WTC11 (cell line): ENCODE data around the gene TPGS2. TPM values are rescaled to one million over a fixed set of nuclear protein-coding genes. Genes with fewer than 3 reads are reported as not detected.

Experiments used
- ATAC-seq: fragments of 200-7000 bp; cut with Tn5 transposase; 2 replicates; pipeline ENCODE4 v1.10.0; 2021; ENCODE audit warnings: mild to moderate bottlenecking, moderate library complexity
- CTCF ChIA-PET: fragments of 300-600 bp; sonication (Branson Sonifier 250); formaldehyde crosslinking; loops from one replicate; lab custom pipeline; 2021; ENCODE audit warnings: antibody characterized with exemption; lab: Charles Lee
- POLR2A ChIA-PET: fragments of 350-600 bp; sonication (Branson Sonifier 250); formaldehyde crosslinking; loops from one replicate; lab custom pipeline; 2021; ENCODE audit warnings: antibody characterized with exemption; lab: Charles Lee
- DNase-seq: peaks from one replicate; pipeline ENCODE4 v3.0.0; 2021; ENCODE audit warnings: low spot score
- H3K27ac Mint-ChIP-seq: 2 replicates; pipeline ENCODE4 v1.8.0; 2021; ENCODE audit warnings: mixed read lengths
- H3K27me3 Mint-ChIP-seq: 2 replicates; pipeline ENCODE4 v1.8.0; 2021; ENCODE audit warnings: low read depth, mild to moderate bottlenecking, moderate library complexity, mixed read lengths
- H3K36me3 Mint-ChIP-seq: 2 replicates; pipeline ENCODE4 v1.8.0; 2021; ENCODE audit warnings: mixed read lengths
- H3K4me1 Mint-ChIP-seq: 2 replicates; pipeline ENCODE4 v1.8.0; 2022; ENCODE audit warnings: mixed read lengths
- H3K4me3 Mint-ChIP-seq: 2 replicates; pipeline ENCODE4 v1.8.0; 2021; ENCODE audit warnings: mild to moderate bottlenecking, moderate library complexity, mixed read lengths
- H3K9me3 Mint-ChIP-seq: 2 replicates; pipeline ENCODE4 v1.8.0; 2021; ENCODE audit warnings: mixed read lengths
- AFF4 ChIP-seq: sonication (generic); formaldehyde crosslinking; IDR thresholded peaks from 2 replicates; pipeline ENCODE4 v1.8.1; 2023; ENCODE audit warnings: mild to moderate bottlenecking, missing genetic modification reagents, borderline replicate concordance
- ARID4B ChIP-seq: sonication (generic); formaldehyde crosslinking; IDR thresholded peaks from 2 replicates; pipeline ENCODE4 v1.8.0; 2023; ENCODE audit warnings: missing genetic modification reagents, mild to moderate bottlenecking, borderline replicate concordance
- E2F4 ChIP-seq: sonication (generic); formaldehyde crosslinking; IDR thresholded peaks from 2 replicates; pipeline ENCODE4 v1.8.1; 2022; ENCODE audit warnings: low read depth, mild to moderate bottlenecking, moderate library complexity, missing genetic modification reagents, borderline replicate concordance
- ELF4 ChIP-seq: sonication (generic); formaldehyde crosslinking; IDR thresholded peaks from 2 replicates; pipeline ENCODE4 v1.8.1; 2022; ENCODE audit warnings: low read depth, mild to moderate bottlenecking, moderate library complexity, missing genetic modification reagents
- ERG ChIP-seq: fragments of 250-450 bp; sonication (Bioruptor Pico); IDR thresholded peaks from 2 replicates; pipeline ENCODE4 v1.8.0; 2021; ENCODE audit warnings: mild to moderate bottlenecking
- GABPB1 ChIP-seq: sonication (generic); formaldehyde crosslinking; IDR thresholded peaks from 2 replicates; pipeline ENCODE4 v1.8.1; 2023; ENCODE audit warnings: mild to moderate bottlenecking, missing genetic modification reagents
- MYBL2 ChIP-seq: sonication (generic); formaldehyde crosslinking; IDR thresholded peaks from 2 replicates; pipeline ENCODE4 v1.8.1; 2023; ENCODE audit warnings: mild to moderate bottlenecking, moderate library complexity, missing genetic modification reagents
- NFE2L1 ChIP-seq: sonication (generic); formaldehyde crosslinking; IDR thresholded peaks from 2 replicates; pipeline ENCODE4 v1.8.1; 2023; ENCODE audit warnings: missing genetic modification reagents
- NFYB ChIP-seq: sonication (generic); formaldehyde crosslinking; conservative IDR thresholded peaks from 2 replicates; pipeline ENCODE4 v1.8.0; 2022; ENCODE audit warnings: low read depth, missing genetic modification reagents
- NR2C2 ChIP-seq: sonication (generic); formaldehyde crosslinking; IDR thresholded peaks from 2 replicates; pipeline ENCODE4 v1.8.0; 2022; ENCODE audit warnings: mild to moderate bottlenecking, missing genetic modification reagents
- PREB ChIP-seq: sonication (generic); formaldehyde crosslinking; IDR thresholded peaks from 2 replicates; pipeline ENCODE4 v1.8.1; 2022; ENCODE audit warnings: mild to moderate bottlenecking, missing genetic modification reagents, moderate library complexity, borderline replicate concordance
- RELA ChIP-seq: sonication (generic); formaldehyde crosslinking; IDR thresholded peaks from 2 replicates; pipeline ENCODE4 v1.8.1; 2022; ENCODE audit warnings: missing genetic modification reagents, mild to moderate bottlenecking, borderline replicate concordance
- ZBTB43 ChIP-seq: sonication (generic); formaldehyde crosslinking; IDR thresholded peaks from 2 replicates; pipeline ENCODE4 v1.8.1; 2023; ENCODE audit warnings: mild to moderate bottlenecking, missing genetic modification reagents
- ZNF263 ChIP-seq: sonication (generic); formaldehyde crosslinking; IDR thresholded peaks from 2 replicates; pipeline ENCODE4 v1.8.1; 2022; ENCODE audit warnings: low read depth, mild to moderate bottlenecking, moderate library complexity, missing genetic modification reagents
- ZNF281 ChIP-seq: sonication (generic); formaldehyde crosslinking; IDR thresholded peaks from 2 replicates; pipeline ENCODE4 v1.8.0; 2023; ENCODE audit warnings: mild to moderate bottlenecking, missing genetic modification reagents
- ZNF396 ChIP-seq: fragments of 250-450 bp; sonication (Bioruptor Pico); IDR thresholded peaks from 2 replicates; pipeline ENCODE4 v1.8.0; 2021; ENCODE audit warnings: mild to moderate bottlenecking, moderate library complexity, borderline replicate concordance
- ZNF425 ChIP-seq: fragments of 250-450 bp; sonication (Bioruptor Pico); conservative IDR thresholded peaks from 2 replicates; pipeline ENCODE4 v1.9.0; 2021; ENCODE audit warnings: mild to moderate bottlenecking
- total RNA-seq: library from RNA; stranded (reverse); gene quantifications from 3 replicates; pipeline ENCODE4 v1.2.3, GENCODE V29; 2021

Gene TPGS2
- total RNA-seq, 1 experiment from 2014 or later = 96.9 TPM

- TF ChIP-seq ZBTB43 = no peak
- no peak for TF ChIP-seq GABPB1 (CRISPR knock-in tag)
- no peak for TF ChIP-seq NR2C2 (CRISPR knock-in tag)
Observed at GRCh38 chr18:36758623-36759022, 70.2 kb downstream of the TPGS2 start (continued).

GRCh38 chr18:36757991-36758390 lies 70.8 kb downstream of the TPGS2 start:
- DNase-seq (no peak), ATAC-seq (no peak)
- Mint-ChIP-seq H3K4me3 (no peak overlapping the region), H3K27me3 (no peaks in the 10 kb centered on the region), H3K9me3 (peaks cover 4% of the 10 kb centered on the region; the same call in 1 of the 2 replicates), H3K4me1 (peaks cover 8% of the 10 kb centered on the region), H3K36me3 (0 out of 2 replicates have a peak, but pooled peaks cover 2% of the 10 kb centered on the region), H3K27ac (no peak overlapping the region)
- POLR2A ChIA-PET = no interaction called here
- CTCF ChIA-PET = interaction anchor here (0.7 to 2.6 kb wide), 4 partner anchors 70 to 199 kb away, joined by 4 to 24 read pairs (median 6); no protein-coding TSS in a partner anchor
- no peak for TF ChIP-seq ZNF425
- TF ChIP-seq MYBL2 (CRISPR knock-in tag) = no peak
- TF ChIP-seq NFYB (CRISPR knock-in tag) = no peak
- no peak for TF ChIP-seq ARID4B (CRISPR knock-in tag)
- no peak for TF ChIP-seq PREB
- TF ChIP-seq AFF4 = no peak
- no peak for TF ChIP-seq ZNF263 (CRISPR knock-in tag)
- no peak for TF ChIP-seq ERG (CRISPR knock-in tag)
- no peak for TF ChIP-seq NFE2L1 (CRISPR knock-in tag)
- TF ChIP-seq ZNF281 (CRISPR knock-in tag) = no peak
- no peak for TF ChIP-seq RELA
- no peak for TF ChIP-seq ELF4 (CRISPR knock-in tag)
- TF ChIP-seq E2F4 (CRISPR knock-in tag) = no peak
- no peak for TF ChIP-seq ZNF396
